ENCODE results near the gene AKT1. TPM values are rescaled to one million over a fixed set of nuclear protein-coding genes. Genes with fewer than 3 reads are reported as not detected.

The AKT1 gene
- total and polyA plus RNA-seq, 12 donors = 66.4 to 300 (median 195) TPM

GRCh38 chr14:104796687-104797081 is 1.1 kb upstream of the AKT1 start:
- no peaks in the 10 kb centered on the region for H3K27me3 ChIP-seq
- intact Hi-C loops (cut with DNase I) = no loop called here
- WGBS, 4 donors = 83 to 92% (median 89%) methylated on average over 3 to 6 of the region's 6 CpGs

GRCh38 chr14:104795781-104796686 is 486 bp upstream of the AKT1 start:
- peaks cover 0 to 9% of the 10 kb centered on the region in 2 donors for H3K36me3 ChIP-seq (replicated peaks in 1 of 2)
- H3K27ac ChIP-seq = peak overlapping the region in 4 of 5 donors; percentile 52 to 97 (median 68)
- TF ChIP-seq POLR2A (IDR thresholded peaks at IDR 0.05) = peak; percentile 54 to 64
- TF ChIP-seq, protein P1, sequence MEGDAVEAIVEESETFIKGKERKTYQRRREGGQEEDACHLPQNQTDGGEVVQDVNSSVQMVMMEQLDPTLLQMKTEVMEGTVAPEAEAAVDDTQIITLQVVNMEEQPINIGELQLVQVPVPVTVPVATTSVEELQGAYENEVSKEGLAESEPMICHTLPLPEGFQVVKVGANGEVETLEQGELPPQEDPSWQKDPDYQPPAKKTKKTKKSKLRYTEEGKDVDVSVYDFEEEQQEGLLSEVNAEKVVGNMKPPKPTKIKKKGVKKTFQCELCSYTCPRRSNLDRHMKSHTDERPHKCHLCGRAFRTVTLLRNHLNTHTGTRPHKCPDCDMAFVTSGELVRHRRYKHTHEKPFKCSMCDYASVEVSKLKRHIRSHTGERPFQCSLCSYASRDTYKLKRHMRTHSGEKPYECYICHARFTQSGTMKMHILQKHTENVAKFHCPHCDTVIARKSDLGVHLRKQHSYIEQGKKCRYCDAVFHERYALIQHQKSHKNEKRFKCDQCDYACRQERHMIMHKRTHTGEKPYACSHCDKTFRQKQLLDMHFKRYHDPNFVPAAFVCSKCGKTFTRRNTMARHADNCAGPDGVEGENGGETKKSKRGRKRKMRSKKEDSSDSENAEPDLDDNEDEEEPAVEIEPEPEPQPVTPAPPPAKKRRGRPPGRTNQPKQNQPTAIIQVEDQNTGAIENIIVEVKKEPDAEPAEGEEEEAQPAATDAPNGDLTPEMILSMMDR (IDR thresholded peaks at IDR 0.05) = no peak
- WGBS, 4 donors = 10 to 28% (median 19%) methylated on average over 5 to 55 of the region's 55 CpGs
- intact Hi-C loops (cut with DNase I) = no loop called here
- H3K4me1 ChIP-seq (replicated peaks in 1 of 2) = peaks cover 41 to 55% of the 10 kb centered on the region in 2 donors
- peak overlapping the region in 1 of 4 donors; percentile 49 for H3K4me3 ChIP-seq
- H3K9me3 ChIP-seq (replicated peaks in 1 of 3) = no peaks in the 10 kb centered on the region
- H3K27me3 ChIP-seq = no peaks in the 10 kb centered on the region
- peak in 3 of 7 donors; percentile 58 to 72 (median 62) for DNase-seq

More at GRCh38 chr14:104796687-104797081, 1.1 kb upstream of the AKT1 start:
- peaks cover 0 to 4% of the 10 kb centered on the region in 2 donors for H3K36me3 ChIP-seq (replicated peaks in 1 of 2)
- H3K4me3 ChIP-seq = no peak overlapping the region
- TF ChIP-seq, protein P1 (IDR thresholded peaks at IDR 0.05) = no peak
- no peak for TF ChIP-seq POLR2A (IDR thresholded peaks at IDR 0.05)
- peak overlapping the region in 2 of 5 donors; percentile 80 to 97 for H3K27ac ChIP-seq
- no peak for DNase-seq
- no peaks in the 10 kb centered on the region for H3K9me3 ChIP-seq (replicated peaks in 1 of 3)
- peaks cover 44 to 56% of the 10 kb centered on the region in 2 donors for H3K4me1 ChIP-seq (replicated peaks in 1 of 2)

GRCh38 chr14:104794631-104794992 is 936 bp downstream of the AKT1 start:
- peak in 2 of 7 donors; percentile 56 to 64 for DNase-seq
- intact Hi-C loops (cut with DNase I) = no loop called here
- Histone ChIP-seq H3K27ac (peak overlapping the region; percentile 11 to 97 (median 71)), H3K27me3 (no peaks in the 10 kb centered on the region), H3K36me3 (replicated peaks in 1 of 2) (peaks cover 0 to 21% of the 10 kb centered on the region in 2 donors), H3K4me1 (replicated peaks in 1 of 2) (peaks cover 44 to 63% of the 10 kb centered on the region in 2 donors), H3K9me3 (replicated peaks in 1 of 3) (no peaks in the 10 kb centered on the region), H3K4me3 (peak overlapping the region in 3 of 4 donors; percentile 49 to 96 (median 85))
- WGBS, 4 donors = 0 to 4% (median 1%) methylated on average over 9 to 16 of the region's 16 CpGs
- TF ChIP-seq, protein P1 (IDR thresholded peaks at IDR 0.05) = no peak
- TF ChIP-seq POLR2A (IDR thresholded peaks at IDR 0.05) = no peak

- Histone ChIP-seq H3K4me1 (replicated peaks in 1 of 2) (peaks cover 45 to 64% of the 10 kb centered on the region in 2 donors), H3K4me3 (peak overlapping the region in 2 of 4 donors; percentile 85 to 96), H3K27ac (peak overlapping the region; percentile 11 to 97 (median 71)), H3K36me3 (replicated peaks in 1 of 2) (peaks cover 0 to 21% of the 10 kb centered on the region in 2 donors), H3K27me3 (no peaks in the 10 kb centered on the region), H3K9me3 (replicated peaks in 1 of 3) (no peaks in the 10 kb centered on the region)
- WGBS, 4 donors = 4 to 8% (median 6%) methylated on average over 6 to 15 of the region's 15 CpGs
- TF ChIP-seq, protein P1 (IDR thresholded peaks at IDR 0.05) = no peak
- DNase-seq = peak; percentile 64 to 86 (median 73)
- intact Hi-C loops (cut with DNase I) = no loop called here
Measured at GRCh38 chr14:104794099-104794498, 1.4 kb downstream of the AKT1 start.
